Panc1 (cell line): Measurements from ENCODE around the gene FN3K. TPM values are rescaled to one million over a fixed set of nuclear protein-coding genes. Genes with fewer than 3 reads are reported as not detected.

Experiments used
- ATAC-seq: fragments of 200-7000 bp; cut with Tn5 transposase; 2 replicates; pipeline ENCODE4 v1.9.1; 2020; ENCODE audit warnings: mild to moderate bottlenecking, moderate library complexity
- BruUV-seq: library from RNA; stranded (reverse); fragments of 400-500 nt; replicated peaks from 2 replicates; lab custom pipeline; 2021; lab: Mats Ljungman, UMichigan
- CTCF ChIA-PET: fragments of 300-600 bp; sonication (Branson Sonifier 250); formaldehyde crosslinking; loops from one replicate; lab custom pipeline; 2022; ENCODE audit warnings: antibody characterized with exemption; lab: Charles Lee
- POLR2A ChIA-PET: fragments of 300-600 bp; sonication (Branson Sonifier 250); formaldehyde crosslinking; loops from one replicate; lab custom pipeline; 2022; ENCODE audit warnings: antibody characterized with exemption; lab: Charles Lee
- DNase-seq: peaks from one replicate; pipeline ENCODE4 v3.0.0-alpha.2; 2010; ENCODE audit warnings: low read depth, low spot score
- H3K27ac ChIP-seq: 2 replicates; pipeline ENCODE4 v1.5.1; 2011; ENCODE audit warnings: mild to moderate bottlenecking, low read length, inconsistent platforms
- H3K27me3 ChIP-seq: fragments of 200-500 bp; sonication (Bioruptor generic); 2 replicates; pipeline ENCODE4 v1.6.0; 2014; ENCODE audit warnings: low read length, inconsistent platforms; ENCODE audit not compliant: control insufficient read depth, insufficient read depth
- H3K36me3 ChIP-seq: fragments of 200-500 bp; sonication (Bioruptor generic); 2 replicates; pipeline ENCODE4 v1.5.1; 2014; ENCODE audit warnings: inconsistent platforms, mild to moderate bottlenecking, low read length, moderate library complexity; ENCODE audit not compliant: control insufficient read depth, insufficient read depth
- H3K4me1 ChIP-seq: 2 replicates; pipeline ENCODE4 v1.5.1; 2011; ENCODE audit warnings: inconsistent platforms, mild to moderate bottlenecking, low read length, moderate library complexity; ENCODE audit not compliant: control insufficient read depth, insufficient read depth
- H3K4me3 ChIP-seq, 2 experiments: 2 replicates each; pipeline ENCODE4 v1.5.1; 2011 to 2012; ENCODE audit warnings: low read depth in 2 of 2, low read length in 2 of 2, mild to moderate bottlenecking in 2 of 2, inconsistent platforms in 1 of 2, moderate library complexity in 1 of 2
- H3K9me3 ChIP-seq: fragments of 200-500 bp; sonication (Bioruptor generic); 2 replicates; pipeline ENCODE4 v1.5.1; 2014; ENCODE audit warnings: low read depth, mild to moderate bottlenecking, inconsistent platforms, low read length, moderate library complexity; ENCODE audit not compliant: control insufficient read depth, insufficient read depth
- CTCF ChIP-seq: fragments of 450-650 bp; IDR thresholded peaks from 2 replicates; pipeline ENCODE4 v1.5.1; 2017; ENCODE audit warnings: mild to moderate bottlenecking
- POLR2AphosphoS5 ChIP-seq: IDR thresholded peaks from 2 replicates; pipeline ENCODE4 v1.6.1; 2012; ENCODE audit warnings: mild to moderate bottlenecking, low read depth, low read length, moderate library complexity
- REST ChIP-seq, 2 experiments: IDR thresholded peaks; 2 replicates each; pipeline ENCODE4 v1.6.1; 2011 to 2012; ENCODE audit warnings: low read depth in 2 of 2, control low read depth in 1 of 2, low read length in 1 of 2, mild to moderate bottlenecking in 1 of 2, moderate library complexity in 1 of 2; ENCODE audit not compliant: insufficient read depth in 1 of 2
- SIN3A ChIP-seq: IDR thresholded peaks from 2 replicates; pipeline ENCODE4 v1.6.1; 2012; ENCODE audit warnings: low read depth, mild to moderate bottlenecking, low read length, moderate library complexity, borderline replicate concordance; ENCODE audit not compliant: insufficient read depth
- TCF7L2 ChIP-seq: IDR thresholded peaks from 2 replicates; pipeline ENCODE4 v1.6.1; 2011; ENCODE audit warnings: mild to moderate bottlenecking, low read depth, low read length, inconsistent platforms
- in situ Hi-C: cut with HindIII; loops from 2 replicates; pipeline ENCODE4 v1.10.0; 2016; ENCODE audit warnings: low sequenced_read_pairs, low pct_unique_long_range_greater_than_20kb
- intact Hi-C: fragments of 100-400 bp; cut with micrococcal nuclease; formaldehyde crosslinking; loops from one replicate; pipeline ENCODE4 v1.10.0; 2022; ENCODE audit not compliant: unreplicated experiment
- total RNA-seq: library from RNA; stranded (reverse); gene quantifications from one replicate; pipeline ENCODE4 v1.2.1, GENCODE V29; 2021; ENCODE audit not compliant: unreplicated experiment

The FN3K gene
- total RNA-seq, 1 experiment from 2014 or later: 34.8 TPM

GRCh38 chr17:82694647-82695046 is 40.8 kb upstream of the FN3K start:
- no peaks in the 10 kb centered on the region for H3K9me3 ChIP-seq

GRCh38 chr17:82696259-82696658 is 39.2 kb upstream of the FN3K start:
- TF ChIP-seq REST (IDR thresholded peaks at IDR 0.05; ENCODE audit: insufficient read depth in 1 of 2, low read depth in 2 of 2, low read length in 1 of 2) (no peak), CTCF (no peak), TCF7L2 (no peak), POLR2AphosphoS5 (no peak)
- no peak overlapping the region for H3K4me3 ChIP-seq
- ATAC-seq: no peak
- ChIA-PET POLR2A (no interaction called here), CTCF (no interaction called here)
- no peak for DNase-seq
- H3K27me3 ChIP-seq: peaks cover 2% of the 10 kb centered on the region; the same call in 1 of the 2 replicates
- intact Hi-C loops (no loop called here), in situ Hi-C loops (no loop called here)
- 0 out of 2 replicates have a peak, but pooled peaks cover 5% of the 10 kb centered on the region for H3K4me1 ChIP-seq
- BruUV-seq: no TSS peak
- H3K27ac ChIP-seq: no peak overlapping the region
- H3K9me3 ChIP-seq: no peaks in the 10 kb centered on the region
- no peaks in the 10 kb centered on the region for H3K36me3 ChIP-seq

More at GRCh38 chr17:82694647-82695046, 40.8 kb upstream of the FN3K start:
- no peak for TF ChIP-seq TCF7L2
- no peak for TF ChIP-seq REST (IDR thresholded peaks at IDR 0.05; ENCODE audit: insufficient read depth in 1 of 2, low read depth in 2 of 2, low read length in 1 of 2)
- TF ChIP-seq SIN3A: no peak
- no peak for TF ChIP-seq POLR2AphosphoS5
- TF ChIP-seq CTCF: no peak
- ChIA-PET POLR2A (no interaction called here), CTCF (no interaction called here)
- no TSS peak for BruUV-seq
- intact Hi-C loops: no loop called here
- no peaks in the 10 kb centered on the region for H3K36me3 ChIP-seq
- in situ Hi-C loops: no loop called here
- 0 out of 2 replicates have a peak, but pooled peaks cover 5% of the 10 kb centered on the region for H3K4me1 ChIP-seq
- no peak for ATAC-seq
- H3K4me3 ChIP-seq: no peak overlapping the region
- peaks cover 2% of the 10 kb centered on the region; the same call in 1 of the 2 replicates for H3K27me3 ChIP-seq
- H3K27ac ChIP-seq: no peak overlapping the region
- no peak for DNase-seq
